Glutamatergic neuron (in vitro differentiated cells): ENCODE results near the gene ABCA1. TPM values are rescaled to one million over a fixed set of nuclear protein-coding genes. Genes with fewer than 3 reads are reported as not detected.

Source experiments
- DNase-seq: peaks from one replicate; pipeline ENCODE4 v3.0.0; 2022
- H3K27ac Mint-ChIP-seq: one replicate; pipeline ENCODE4 v1.8.0; 2020; ENCODE audit warnings: mild to moderate bottlenecking, mixed read lengths, inconsistent platforms; ENCODE audit not compliant: unreplicated experiment
- H3K27me3 Mint-ChIP-seq: one replicate; pipeline ENCODE4 v1.8.0; 2020; ENCODE audit warnings: mild to moderate bottlenecking, moderate library complexity, mixed read lengths, inconsistent platforms; ENCODE audit not compliant: unreplicated experiment
- H3K36me3 Mint-ChIP-seq: one replicate; pipeline ENCODE4 v1.8.0; 2020; ENCODE audit warnings: mild to moderate bottlenecking, mixed read lengths, inconsistent platforms; ENCODE audit not compliant: unreplicated experiment
- H3K4me1 Mint-ChIP-seq: one replicate; pipeline ENCODE4 v1.8.0; 2020; ENCODE audit warnings: mild to moderate bottlenecking, low read depth, mixed read lengths, inconsistent platforms; ENCODE audit not compliant: unreplicated experiment
- H3K4me3 Mint-ChIP-seq: one replicate; pipeline ENCODE4 v1.8.0; 2020; ENCODE audit warnings: mild to moderate bottlenecking, mixed read lengths, inconsistent platforms; ENCODE audit not compliant: unreplicated experiment
- H3K9me3 Mint-ChIP-seq: one replicate; pipeline ENCODE4 v1.8.0; 2020; ENCODE audit warnings: mild to moderate bottlenecking, moderate library complexity, mixed read lengths, inconsistent platforms; ENCODE audit not compliant: unreplicated experiment
- total RNA-seq: library from RNA; stranded (reverse); fragmentation: NEBNext Ultra II Directional; extraction: Animal tissue kit (Norgen Biotek cat#: 25700); gene quantifications from one replicate; pipeline ENCODE4 v1.2.1, GENCODE V29; 2021; ENCODE audit not compliant: unreplicated experiment
- TF ChIP-seq, protein P1 (sequence below): fragments of 200-600 bp; sonication (generic); IDR thresholded peaks from one replicate; pipeline ENCODE4 v1.5.0; 2021; ENCODE audit not compliant: partially characterized antibody, unreplicated experiment

Gene ABCA1
- total RNA-seq, 1 donor from 2014 or later: 146 TPM

DNA sequence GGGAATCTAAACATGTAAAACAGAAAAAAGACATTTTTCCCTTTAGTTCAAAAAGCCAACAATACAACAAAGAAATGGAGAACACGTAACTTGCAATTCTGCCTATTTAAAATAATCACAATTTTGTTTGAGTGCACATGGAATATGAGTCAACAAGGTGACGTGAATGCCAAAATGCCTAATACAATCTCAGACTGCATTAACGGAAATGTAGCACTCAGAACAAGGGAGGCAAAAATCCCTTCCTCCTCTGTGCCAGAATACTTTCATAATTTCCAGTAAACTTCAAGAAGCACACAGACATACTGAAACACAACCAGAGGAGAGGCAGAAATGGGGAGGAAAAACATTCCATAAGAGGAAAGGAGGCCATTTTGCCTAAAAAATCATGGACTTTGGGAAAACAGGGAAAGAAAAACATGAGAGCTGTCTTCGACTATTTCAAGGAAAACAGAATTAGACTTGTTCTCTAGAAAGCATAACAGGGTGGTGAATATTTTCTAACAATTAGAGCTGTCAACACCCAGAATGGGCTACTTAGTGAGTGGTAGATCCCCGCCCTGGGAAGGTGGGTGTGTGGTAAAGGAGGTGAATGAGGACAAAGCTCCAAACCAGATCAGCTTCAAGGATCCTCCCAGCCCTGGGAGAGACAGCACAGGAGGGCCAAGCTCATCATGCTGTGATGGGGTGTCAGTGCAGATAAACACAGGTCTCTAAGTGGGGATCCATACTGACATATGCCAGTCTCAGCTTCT lies 48.2 kb downstream of the ABCA1 start:
- H3K27ac Mint-ChIP-seq: no peak overlapping the region
- TF ChIP-seq, protein P1, sequence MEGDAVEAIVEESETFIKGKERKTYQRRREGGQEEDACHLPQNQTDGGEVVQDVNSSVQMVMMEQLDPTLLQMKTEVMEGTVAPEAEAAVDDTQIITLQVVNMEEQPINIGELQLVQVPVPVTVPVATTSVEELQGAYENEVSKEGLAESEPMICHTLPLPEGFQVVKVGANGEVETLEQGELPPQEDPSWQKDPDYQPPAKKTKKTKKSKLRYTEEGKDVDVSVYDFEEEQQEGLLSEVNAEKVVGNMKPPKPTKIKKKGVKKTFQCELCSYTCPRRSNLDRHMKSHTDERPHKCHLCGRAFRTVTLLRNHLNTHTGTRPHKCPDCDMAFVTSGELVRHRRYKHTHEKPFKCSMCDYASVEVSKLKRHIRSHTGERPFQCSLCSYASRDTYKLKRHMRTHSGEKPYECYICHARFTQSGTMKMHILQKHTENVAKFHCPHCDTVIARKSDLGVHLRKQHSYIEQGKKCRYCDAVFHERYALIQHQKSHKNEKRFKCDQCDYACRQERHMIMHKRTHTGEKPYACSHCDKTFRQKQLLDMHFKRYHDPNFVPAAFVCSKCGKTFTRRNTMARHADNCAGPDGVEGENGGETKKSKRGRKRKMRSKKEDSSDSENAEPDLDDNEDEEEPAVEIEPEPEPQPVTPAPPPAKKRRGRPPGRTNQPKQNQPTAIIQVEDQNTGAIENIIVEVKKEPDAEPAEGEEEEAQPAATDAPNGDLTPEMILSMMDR: no peak
- H3K4me1 Mint-ChIP-seq: peaks cover 25% of the 10 kb centered on the region
- peaks cover 11% of the 10 kb centered on the region for H3K27me3 Mint-ChIP-seq
- no peak for DNase-seq
- H3K9me3 Mint-ChIP-seq: peaks cover 17% of the 10 kb centered on the region
- no peak overlapping the region for H3K4me3 Mint-ChIP-seq
- peaks cover 6% of the 10 kb centered on the region for H3K36me3 Mint-ChIP-seq

DNA sequence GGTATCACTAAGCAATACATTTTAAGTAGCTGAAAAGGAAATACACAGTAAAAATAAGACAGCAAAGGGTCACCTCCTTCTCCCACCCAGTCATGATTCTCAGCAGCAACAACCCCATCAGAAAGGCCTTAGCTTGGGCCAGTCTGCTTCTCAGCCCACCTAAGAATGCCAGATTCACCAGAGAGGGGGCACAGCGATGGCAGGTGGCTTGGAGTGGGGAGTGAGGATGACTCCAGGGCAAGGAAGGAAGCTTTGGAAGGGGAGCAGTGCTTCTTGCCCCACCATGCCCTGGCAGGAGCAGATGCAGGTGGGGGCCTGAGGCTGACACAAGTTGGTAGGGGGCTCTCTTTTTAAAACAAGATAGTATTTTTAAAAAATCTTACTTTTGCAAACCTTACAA lies 51.4 kb downstream of the ABCA1 start:
- Mint-ChIP-seq H3K27ac (peak overlapping the region; percentile 33), H3K9me3 (peaks cover 9% of the 10 kb centered on the region), H3K4me3 (no peak overlapping the region), H3K36me3 (peaks cover 6% of the 10 kb centered on the region), H3K27me3 (peaks cover 3% of the 10 kb centered on the region), H3K4me1 (peaks cover 12% of the 10 kb centered on the region)
- TF ChIP-seq, protein P1: no peak
- no peak for DNase-seq

DNA sequence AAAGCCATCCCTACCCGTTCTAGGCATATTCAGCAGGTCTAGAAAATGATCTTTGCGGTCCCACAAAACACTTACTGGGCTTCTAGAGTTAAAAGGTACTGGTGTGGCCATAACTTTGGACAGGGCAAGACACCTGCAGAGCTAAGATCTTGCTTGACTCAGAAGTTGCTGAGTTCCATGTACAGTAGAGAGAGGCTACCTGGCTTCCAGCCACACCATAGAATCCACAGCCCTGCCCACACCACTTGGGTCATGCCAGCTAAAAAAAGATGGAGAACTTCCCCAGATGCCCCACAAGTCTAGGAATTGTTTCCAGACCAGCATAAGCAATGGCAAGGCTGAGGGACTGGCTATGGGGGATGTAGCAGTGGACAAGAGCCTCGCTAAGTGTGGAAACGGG lies 52.1 kb downstream of the ABCA1 start:
- peaks cover 6% of the 10 kb centered on the region for H3K36me3 Mint-ChIP-seq
- H3K27ac Mint-ChIP-seq: peak overlapping the region; percentile 33
- H3K4me3 Mint-ChIP-seq: no peak overlapping the region
- peaks cover 13% of the 10 kb centered on the region for H3K9me3 Mint-ChIP-seq
- TF ChIP-seq, protein P1: no peak
- DNase-seq: no peak
- H3K4me1 Mint-ChIP-seq: peaks cover 16% of the 10 kb centered on the region
- H3K27me3 Mint-ChIP-seq: peaks cover 3% of the 10 kb centered on the region

DNA sequence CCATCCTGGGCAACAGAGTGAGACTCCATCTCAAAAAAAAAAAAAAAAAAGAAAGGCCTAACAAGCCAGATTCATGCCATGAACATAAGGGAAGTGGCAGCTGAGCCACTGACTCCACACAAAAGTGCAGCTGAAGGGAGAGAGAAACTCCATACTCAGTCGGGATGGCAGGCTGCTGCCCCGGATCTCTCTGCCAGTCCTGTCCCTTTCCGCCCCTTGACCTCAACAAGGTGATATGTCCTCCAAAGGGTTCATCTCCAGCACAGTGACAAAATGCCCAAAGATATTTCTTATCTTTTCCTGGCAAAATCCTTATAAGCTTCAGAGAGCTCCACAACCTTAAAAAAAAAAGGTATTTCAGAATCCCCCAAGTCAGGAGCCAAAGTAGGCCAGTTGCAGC lies 52.6 kb downstream of the ABCA1 start:
- DNase-seq: no peak
- peaks cover 6% of the 10 kb centered on the region for H3K36me3 Mint-ChIP-seq
- peaks cover 3% of the 10 kb centered on the region for H3K27me3 Mint-ChIP-seq
- peaks cover 14% of the 10 kb centered on the region for H3K9me3 Mint-ChIP-seq
- H3K4me1 Mint-ChIP-seq: peaks cover 22% of the 10 kb centered on the region
- TF ChIP-seq, protein P1: no peak
- no peak overlapping the region for H3K4me3 Mint-ChIP-seq
- H3K27ac Mint-ChIP-seq: peak overlapping the region; percentile 17

DNA sequence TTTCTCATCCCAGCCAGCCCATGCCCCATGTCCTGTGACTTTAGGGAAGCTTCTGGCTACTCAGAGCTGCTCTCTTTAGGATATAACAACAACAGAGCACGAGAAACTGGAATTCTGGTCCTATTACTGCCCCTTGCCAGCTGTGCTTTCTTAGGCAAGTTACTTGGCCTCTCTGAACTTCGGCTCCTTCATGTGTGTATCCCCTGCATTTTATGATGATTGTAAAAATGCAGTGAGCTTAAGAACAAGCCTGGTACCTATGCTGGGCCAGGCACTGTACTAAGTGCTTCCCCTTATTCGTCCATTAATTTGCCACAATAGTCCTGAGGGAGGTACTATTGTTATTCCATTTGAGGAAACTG lies 54.5 kb downstream of the ABCA1 start:
- Mint-ChIP-seq H3K4me1 (peaks cover 35% of the 10 kb centered on the region), H3K27ac (no peak overlapping the region), H3K9me3 (peaks cover 20% of the 10 kb centered on the region), H3K36me3 (peaks cover 6% of the 10 kb centered on the region), H3K4me3 (no peak overlapping the region), H3K27me3 (peaks cover 6% of the 10 kb centered on the region)
- TF ChIP-seq, protein P1: no peak
- DNase-seq: no peak
